Measurements from ENCODE around the gene ADCY9.

DNA sequence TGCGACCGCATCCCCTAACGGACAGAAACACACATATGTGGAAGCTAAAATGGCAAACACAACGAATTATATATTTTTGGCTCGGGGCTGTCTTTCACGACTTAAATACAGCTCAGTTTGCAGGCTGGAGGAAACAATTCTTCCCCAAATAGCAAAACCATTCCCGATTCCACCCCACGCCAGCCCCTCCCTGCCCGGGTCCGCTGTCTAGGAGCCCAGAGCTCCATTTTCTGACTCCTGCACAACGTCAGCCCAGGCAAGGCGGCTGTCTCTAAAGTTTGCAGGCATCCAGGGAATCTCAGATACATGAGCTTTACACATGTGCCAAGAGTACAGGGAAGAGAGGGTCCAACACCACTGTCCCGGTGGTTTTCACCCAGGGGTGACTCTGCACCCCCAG lies 110.5 kb downstream of the ADCY9 start:
- TF ChIP-seq, protein P1, sequence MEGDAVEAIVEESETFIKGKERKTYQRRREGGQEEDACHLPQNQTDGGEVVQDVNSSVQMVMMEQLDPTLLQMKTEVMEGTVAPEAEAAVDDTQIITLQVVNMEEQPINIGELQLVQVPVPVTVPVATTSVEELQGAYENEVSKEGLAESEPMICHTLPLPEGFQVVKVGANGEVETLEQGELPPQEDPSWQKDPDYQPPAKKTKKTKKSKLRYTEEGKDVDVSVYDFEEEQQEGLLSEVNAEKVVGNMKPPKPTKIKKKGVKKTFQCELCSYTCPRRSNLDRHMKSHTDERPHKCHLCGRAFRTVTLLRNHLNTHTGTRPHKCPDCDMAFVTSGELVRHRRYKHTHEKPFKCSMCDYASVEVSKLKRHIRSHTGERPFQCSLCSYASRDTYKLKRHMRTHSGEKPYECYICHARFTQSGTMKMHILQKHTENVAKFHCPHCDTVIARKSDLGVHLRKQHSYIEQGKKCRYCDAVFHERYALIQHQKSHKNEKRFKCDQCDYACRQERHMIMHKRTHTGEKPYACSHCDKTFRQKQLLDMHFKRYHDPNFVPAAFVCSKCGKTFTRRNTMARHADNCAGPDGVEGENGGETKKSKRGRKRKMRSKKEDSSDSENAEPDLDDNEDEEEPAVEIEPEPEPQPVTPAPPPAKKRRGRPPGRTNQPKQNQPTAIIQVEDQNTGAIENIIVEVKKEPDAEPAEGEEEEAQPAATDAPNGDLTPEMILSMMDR (IDR thresholded peaks at IDR 0.05; ENCODE audit: insufficient read depth, low read length), result no peak
- no peak for TF ChIP-seq POLR2AphosphoS5 (IDR thresholded peaks at IDR 0.05; ENCODE audit: low read depth)
